Posterior cingulate gyrus (tissue), 11 donors: ENCODE results near the gene MUC5B.

Experiments used
- DNase-seq, 10 donors: peaks; one replicate each; pipeline versions ENCODE4 v3.0.0 to v3.0.0-alpha.2; 2020 to 2021; ENCODE audit warnings: mixed read lengths in 3 of 10
- intact Hi-C: fragments of 100-400 bp; cut with DNase I; formaldehyde crosslinking; loops from one replicate; pipeline ENCODE4 v1.15.1; 2023

Gene MUC5B

DNA sequence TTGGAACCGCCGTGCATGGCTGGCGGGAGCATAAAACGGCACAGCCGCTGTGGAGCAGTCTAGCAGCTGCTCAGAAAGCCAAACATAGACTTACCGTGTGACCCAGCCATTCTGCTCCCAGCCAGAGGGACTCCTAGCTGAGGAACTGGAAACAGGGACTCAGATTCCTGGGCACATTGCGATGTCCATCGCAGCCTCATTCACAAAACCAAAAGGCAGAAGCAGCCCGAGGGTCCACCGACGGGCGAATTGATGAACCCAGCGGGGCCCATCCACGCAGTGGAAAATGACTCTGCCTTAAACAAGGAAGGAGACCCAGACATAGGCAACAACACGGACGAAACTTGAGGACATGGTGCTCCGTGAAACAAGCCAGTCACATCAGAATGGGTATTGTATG lies 5.7 kb upstream of the MUC5B start:
- intact Hi-C loops: no loop called here
- DNase-seq: peak in 3 of 10 donors; percentile 36 to 52 (median 43)

DNA sequence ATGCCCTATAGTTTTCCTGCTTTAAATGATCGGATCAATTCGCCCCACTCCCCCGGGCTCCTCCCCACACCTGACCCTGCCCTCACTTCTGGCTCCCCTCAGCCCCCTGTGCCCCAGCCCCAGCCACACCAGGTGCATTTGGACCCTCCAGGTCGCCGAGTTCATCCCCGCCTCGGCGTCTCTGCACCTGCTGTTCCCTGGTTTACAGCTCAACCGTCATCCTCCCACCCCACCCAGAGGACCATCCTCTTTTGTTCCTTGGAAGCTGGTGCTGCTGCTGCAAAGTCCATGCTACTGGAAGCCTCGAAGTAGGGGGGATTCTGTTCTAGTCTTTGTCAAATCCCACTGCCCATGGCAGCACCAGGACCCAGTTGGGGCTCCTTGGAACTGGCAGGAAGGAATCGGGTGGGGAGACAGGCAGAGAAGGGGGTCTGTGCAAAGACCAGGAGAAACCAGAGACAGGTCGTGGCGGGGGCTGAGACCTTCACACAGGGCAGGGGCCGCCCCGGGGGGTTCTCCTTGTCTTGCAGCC lies 4.5 kb upstream of the MUC5B start:
- intact Hi-C loops: no loop called here
- peak in 3 of 10 donors; percentile 39 to 57 (median 41) for DNase-seq

GRCh38 chr11:1218788-1219445 lies 3.9 kb upstream of the MUC5B start:
- DNase-seq: peak in 3 of 10 donors; percentile 45 to 78 (median 57)
- intact Hi-C loops: no loop called here

GRCh38 chr11:1219446-1219833 lies 3.4 kb upstream of the MUC5B start:
- peak in 3 of 10 donors; percentile 45 to 77 (median 64) for DNase-seq
- intact Hi-C loops: no loop called here

DNA sequence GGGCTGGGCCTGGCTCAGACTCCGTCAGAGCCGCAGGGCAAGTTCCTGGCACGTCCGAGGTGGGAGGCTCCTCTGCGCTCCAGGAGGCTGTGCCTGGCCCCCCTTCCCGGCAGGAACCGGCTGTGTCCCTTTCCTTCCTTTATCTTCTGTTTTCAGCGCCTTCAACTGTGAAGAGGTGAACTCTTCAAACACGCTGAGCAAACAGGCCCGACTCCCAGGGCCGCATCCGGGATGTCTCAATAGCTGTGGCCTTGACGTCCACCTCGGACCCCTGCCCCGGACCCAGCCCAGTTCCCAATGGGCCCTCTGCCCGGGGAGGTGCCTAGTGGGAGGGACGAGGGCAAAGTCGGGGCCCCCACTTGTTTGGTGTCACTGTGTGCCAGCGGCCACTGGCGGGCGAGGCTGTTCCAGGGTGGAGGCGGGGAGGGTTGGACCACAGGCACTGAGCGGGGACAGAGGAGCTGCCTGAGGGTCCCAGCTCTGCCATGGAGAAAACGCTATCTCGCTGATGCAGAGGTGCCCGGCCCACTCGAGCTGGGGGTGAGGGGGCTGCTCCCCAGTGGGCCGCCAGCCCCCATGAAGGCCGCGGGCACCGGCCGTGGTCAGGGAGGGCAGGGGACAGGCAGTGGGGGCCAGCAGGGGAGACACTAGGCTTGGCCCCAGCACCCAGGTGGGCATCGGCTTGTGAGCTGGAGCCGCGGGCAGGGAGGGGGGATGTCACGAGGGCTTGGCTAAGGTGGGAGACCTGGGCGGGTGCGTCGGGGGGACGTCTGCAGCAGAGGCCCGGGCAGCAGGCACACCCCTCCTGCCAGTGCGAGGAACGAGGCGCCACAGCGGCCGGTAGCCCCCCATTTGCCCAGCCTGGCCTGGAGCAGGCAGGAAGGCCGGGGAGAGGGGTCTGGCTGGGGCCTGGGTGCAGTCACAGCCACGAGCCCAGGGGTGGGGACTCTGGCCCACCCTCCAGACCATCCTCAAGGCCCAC lies 2.7 kb upstream of the MUC5B start:
- peak in 3 of 10 donors; percentile 63 to 84 (median 65) for DNase-seq
- intact Hi-C loops: no loop called here

GRCh38 chr11:1220941-1221721 lies 1.7 kb upstream of the MUC5B start:
- peak in 3 of 10 donors; percentile 44 to 62 (median 45) for DNase-seq
- intact Hi-C loops: no loop called here

DNA sequence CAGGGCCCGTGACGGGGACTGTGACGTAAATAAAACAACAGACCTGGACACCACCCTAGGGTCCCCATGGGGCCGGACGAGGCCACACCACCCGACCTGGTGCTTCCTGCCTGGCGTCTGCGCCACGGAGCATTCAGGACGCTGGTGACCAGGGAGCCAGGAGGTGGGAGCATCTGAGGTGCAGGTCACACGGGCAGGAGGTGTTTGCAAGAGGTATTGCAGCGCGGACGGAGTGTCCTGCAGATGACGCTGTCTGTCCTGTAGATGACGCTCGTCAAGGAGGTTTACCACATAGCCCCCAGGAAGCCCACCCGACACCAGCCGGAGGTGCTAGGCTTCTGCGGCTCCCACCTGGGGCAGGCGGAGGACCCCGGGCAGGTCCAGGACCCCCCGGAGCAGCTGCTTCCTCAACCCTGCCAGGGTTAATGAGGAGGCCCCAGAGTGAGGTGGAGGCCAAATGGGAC lies 986 bp upstream of the MUC5B start:
- intact Hi-C loops: no loop called here
- peak in 5 of 10 donors; percentile 3 to 82 (median 54) for DNase-seq

GRCh38 chr11:1223346-1224110 lies 662 bp downstream of the MUC5B start:
- intact Hi-C loops: no loop called here
- peak in 7 of 10 donors; percentile 16 to 88 (median 31) for DNase-seq

DNA sequence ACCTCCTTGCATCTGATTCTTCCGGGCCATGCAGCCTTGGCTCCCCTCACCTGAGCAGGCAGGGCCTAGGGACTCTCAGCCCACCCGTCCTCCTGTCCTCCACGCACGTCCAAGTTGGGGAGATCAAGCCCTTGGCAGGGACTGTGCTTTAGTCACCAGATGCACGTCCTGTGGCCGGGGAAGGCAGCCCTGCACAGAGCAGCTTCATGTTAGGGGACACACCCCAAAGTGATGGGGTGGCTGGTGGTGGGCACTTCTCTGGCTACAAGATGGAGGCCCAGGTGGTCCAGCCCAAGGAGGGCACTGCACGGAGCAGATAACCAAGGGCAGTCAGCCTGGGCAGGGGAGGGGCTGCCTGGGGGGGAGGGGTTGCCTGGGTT lies 1.2 kb downstream of the MUC5B start:
- peak in 6 of 10 donors; percentile 5 to 79 (median 28) for DNase-seq

DNA sequence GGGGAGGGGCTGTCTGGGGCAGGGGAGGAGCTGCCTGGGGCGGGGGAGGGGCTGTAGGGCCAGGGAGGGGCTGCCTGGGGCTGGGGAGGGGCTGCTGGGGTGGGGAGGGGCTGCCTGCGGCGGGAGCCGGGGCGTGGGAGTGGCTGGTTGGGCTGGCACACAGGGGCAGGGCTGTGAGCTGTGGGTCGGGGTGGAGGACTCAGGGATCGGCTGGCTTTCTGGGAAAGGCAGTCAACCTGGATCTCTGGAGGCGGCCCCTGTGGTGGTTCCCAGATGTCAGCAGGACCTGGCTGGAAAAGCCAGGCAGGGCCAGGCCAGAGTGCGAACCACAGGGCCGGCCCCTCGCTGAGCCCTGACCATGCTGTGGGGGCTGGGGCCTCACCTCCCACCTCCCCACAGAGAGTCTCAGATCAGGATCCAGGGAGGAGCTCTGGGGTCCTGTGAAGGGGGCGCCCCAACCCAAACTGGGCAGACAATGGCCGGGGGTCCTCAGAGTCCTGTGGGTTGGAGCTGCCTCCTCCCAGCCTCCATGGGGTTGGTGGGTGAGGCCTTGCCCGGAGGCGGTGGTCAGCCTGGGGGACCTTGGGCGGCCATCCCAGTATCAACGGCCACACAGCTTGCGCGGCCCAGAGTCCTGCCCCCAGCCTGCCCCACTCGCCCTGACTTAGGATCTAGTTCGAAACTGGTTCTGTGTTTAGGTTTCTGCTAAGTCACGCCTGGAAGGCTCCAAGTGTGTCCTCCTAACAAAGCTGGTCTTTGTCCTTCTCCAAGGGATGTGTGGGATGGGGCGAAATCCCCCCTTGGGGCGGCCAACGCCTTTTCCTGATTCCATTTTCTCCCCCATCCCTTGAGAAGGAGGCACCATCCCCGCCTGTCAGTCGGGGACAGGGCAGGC lies 1.9 kb downstream of the MUC5B start:
- intact Hi-C loops: no loop called here
- DNase-seq: peak in 6 of 10 donors; percentile 2 to 78 (median 42)

More for the DNA sequence above, 1.2 kb downstream of the MUC5B start:
- intact Hi-C loops: no loop called here

DNA sequence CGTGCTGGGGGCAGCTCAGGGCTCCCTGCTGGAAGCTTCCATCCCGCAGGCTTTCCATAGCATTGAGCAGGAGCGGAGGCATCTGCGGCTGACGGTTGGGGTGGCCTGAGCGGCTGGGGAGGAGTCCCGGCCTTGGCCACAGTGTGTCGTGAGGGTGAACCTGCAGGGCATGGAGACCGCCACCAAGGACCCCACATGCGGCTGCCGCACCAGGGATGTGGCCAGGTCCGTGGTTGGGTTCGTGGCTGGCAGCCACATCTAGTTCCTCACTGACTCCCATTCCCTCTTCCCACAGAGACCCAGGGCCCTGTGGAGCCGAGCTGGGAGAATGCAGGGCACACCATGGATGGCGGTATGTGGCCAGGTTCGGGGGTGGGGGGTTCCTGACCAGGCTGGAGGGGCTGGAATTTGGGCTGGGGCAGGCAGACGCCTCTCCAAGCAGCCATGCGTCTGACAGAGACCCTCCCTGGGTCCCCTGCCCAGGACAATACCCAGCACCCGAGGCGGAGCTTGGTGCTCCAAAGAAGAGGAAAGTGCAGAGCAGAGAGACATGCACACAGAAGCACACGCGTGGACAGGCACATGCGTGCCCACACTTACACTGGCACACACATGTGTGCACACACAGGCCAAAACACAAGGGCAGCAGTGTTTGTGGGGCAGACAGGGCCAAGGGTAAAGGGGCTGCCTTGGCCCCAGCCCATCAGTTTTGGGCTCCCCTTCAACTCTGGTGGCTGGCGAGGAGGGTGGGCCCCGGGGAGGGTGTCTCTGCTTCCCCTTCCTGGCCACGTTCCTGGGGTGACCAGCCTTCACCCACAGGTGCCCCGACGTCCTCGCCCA lies 2.7 kb downstream of the MUC5B start:
- peak in 6 of 10 donors; percentile 3 to 84 (median 35) for DNase-seq

GRCh38 chr11:1226226-1226985 lies 3.5 kb downstream of the MUC5B start:
- intact Hi-C loops: no loop called here
- DNase-seq: peak in 6 of 10 donors; percentile 6 to 86 (median 40)

More for the DNA sequence above, 2.7 kb downstream of the MUC5B start:
- intact Hi-C loops: no loop called here

- intact Hi-C loops: no loop called here
- DNase-seq: peak in 5 of 10 donors; percentile 2 to 78 (median 63)
Measured at GRCh38 chr11:1226986-1227550, 4.2 kb downstream of the MUC5B start.

GRCh38 chr11:1227551-1228100 lies 4.8 kb downstream of the MUC5B start:
- intact Hi-C loops: no loop called here
- peak in 5 of 10 donors; percentile 4 to 76 (median 54) for DNase-seq

DNA sequence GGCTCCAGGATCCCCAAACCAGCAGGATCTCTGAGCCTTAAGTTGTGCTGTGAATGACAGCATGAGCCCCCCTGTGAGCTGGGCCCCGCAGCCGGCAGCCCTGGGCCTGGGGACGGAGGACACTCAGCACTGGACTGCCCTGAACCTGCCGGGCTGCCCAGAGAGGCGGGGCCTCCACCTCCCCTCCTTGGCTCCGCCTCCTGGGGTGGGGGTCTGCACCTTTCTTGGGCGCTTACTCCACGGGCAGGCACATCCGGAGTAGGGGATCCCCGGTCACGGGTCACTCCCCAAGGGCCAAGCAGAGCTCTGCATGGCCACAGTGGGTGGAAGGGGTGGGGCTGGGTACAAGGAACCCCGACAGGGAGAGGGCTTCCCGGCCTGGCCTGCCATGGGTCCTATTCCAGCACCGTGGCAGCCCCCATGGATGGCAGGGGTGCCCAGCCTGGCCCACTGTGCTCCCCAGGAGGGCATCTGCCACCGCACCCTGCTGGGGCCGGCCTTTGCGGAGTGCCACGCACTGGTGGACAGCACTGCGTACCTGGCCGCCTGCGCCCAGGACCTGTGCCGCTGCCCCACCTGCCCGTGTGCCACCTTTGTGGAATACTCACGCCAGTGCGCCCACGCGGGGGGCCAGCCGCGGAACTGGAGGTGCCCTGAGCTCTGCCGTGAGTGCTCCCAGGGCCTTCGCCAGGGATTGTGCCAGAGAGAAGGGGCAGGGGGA lies 5.4 kb downstream of the MUC5B start:
- peak in 5 of 10 donors; percentile 5 to 81 (median 55) for DNase-seq
- intact Hi-C loops: no loop called here
